Measurements from ENCODE around the gene RSAD2. TPM values are rescaled to one million over a fixed set of nuclear protein-coding genes. Genes with fewer than 3 reads are reported as not detected.

The RSAD2 gene
- total and polyA plus RNA-seq, 2 donors (not counting 1 experiment from before 2014, with no cell fraction given) = 0.17 to 1.7 TPM

GRCh38 chr2:6906165-6906741 is 28.7 kb downstream of the RSAD2 start:
- TF ChIP-seq EZH2 (IDR thresholded peaks at IDR 0.05; ENCODE audit: low read length, missing control alignments) (no peak), CTCF (conservative IDR thresholded peaks at IDR 0.05 in 1 of 2, IDR thresholded peaks at IDR 0.05 in 1 of 2; ENCODE audit: low read depth in 1 of 2, low read length in 2 of 2) (no peak)

GRCh38 chr2:6908291-6908690 is 30.7 kb downstream of the RSAD2 start:
- Histone ChIP-seq H3K4me3 (replicated peaks in 1 of 4; ENCODE audit: control extremely low read depth in 1 of 4, insufficient read depth in 1 of 4, low read depth in 3 of 4, low read length in 4 of 4) (no peak overlapping the region), H3K4me1 (ENCODE audit: control insufficient read depth, extremely low read depth, insufficient read depth, low read length) (no peaks in the 10 kb centered on the region), H4K20me1 (ENCODE audit: control insufficient read depth, extremely low read depth, insufficient read depth, low read length) (no peaks in the 10 kb centered on the region), H3K27ac (ENCODE audit: insufficient read depth, low read length) (no peak overlapping the region), H3K9me3 (ENCODE audit: control insufficient read depth, insufficient read depth, low read depth, low read length) (no peaks in the 10 kb centered on the region), H2AFZ (ENCODE audit: low read length) (no peak overlapping the region), H3K79me2 (ENCODE audit: control insufficient read depth, insufficient read depth, low read length) (no peaks in the 10 kb centered on the region), H3K9ac (ENCODE audit: insufficient read depth, low read length) (no peak overlapping the region), H3K27me3 (ENCODE audit: control insufficient read depth, insufficient read depth, low read length) (peaks cover 3% of the 10 kb centered on the region), H3K36me3 (ENCODE audit: control insufficient read depth, insufficient read depth, low read length) (no peaks in the 10 kb centered on the region), H3K4me2 (ENCODE audit: extremely low read depth, insufficient read depth, low read length) (no peak overlapping the region)
- TF ChIP-seq CTCF (conservative IDR thresholded peaks at IDR 0.05 in 1 of 2, IDR thresholded peaks at IDR 0.05 in 1 of 2; ENCODE audit: low read depth in 1 of 2, low read length in 2 of 2) = no peak
- no peak for TF ChIP-seq EZH2 (IDR thresholded peaks at IDR 0.05; ENCODE audit: low read length, missing control alignments)
- DNase-seq (ENCODE audit: low read depth in 2 of 2) = no peak

More at GRCh38 chr2:6906165-6906741, 28.7 kb downstream of the RSAD2 start:
- Histone ChIP-seq H3K9ac (ENCODE audit: insufficient read depth, low read length) (no peak overlapping the region), H2AFZ (ENCODE audit: low read length) (no peak overlapping the region), H3K4me1 (ENCODE audit: control insufficient read depth, extremely low read depth, insufficient read depth, low read length) (no peaks in the 10 kb centered on the region), H3K79me2 (ENCODE audit: control insufficient read depth, insufficient read depth, low read length) (no peaks in the 10 kb centered on the region), H4K20me1 (ENCODE audit: control insufficient read depth, extremely low read depth, insufficient read depth, low read length) (no peaks in the 10 kb centered on the region), H3K4me3 (replicated peaks in 1 of 4; ENCODE audit: control extremely low read depth in 1 of 4, insufficient read depth in 1 of 4, low read depth in 3 of 4, low read length in 4 of 4) (no peak overlapping the region), H3K9me3 (ENCODE audit: control insufficient read depth, insufficient read depth, low read depth, low read length) (no peaks in the 10 kb centered on the region), H3K27me3 (ENCODE audit: control insufficient read depth, insufficient read depth, low read length) (no peaks in the 10 kb centered on the region), H3K27ac (ENCODE audit: insufficient read depth, low read length) (no peak overlapping the region), H3K4me2 (ENCODE audit: extremely low read depth, insufficient read depth, low read length) (no peak overlapping the region), H3K36me3 (ENCODE audit: control insufficient read depth, insufficient read depth, low read length) (no peaks in the 10 kb centered on the region)
- DNase-seq (ENCODE audit: low read depth in 2 of 2) = no peak

- no peaks in the 10 kb centered on the region for H3K79me2 ChIP-seq (ENCODE audit: control insufficient read depth, insufficient read depth, low read length)
- H2AFZ ChIP-seq (ENCODE audit: low read length) = no peak overlapping the region
- H3K27ac ChIP-seq (ENCODE audit: insufficient read depth, low read length) = no peak overlapping the region
- no peak overlapping the region for H3K9ac ChIP-seq (ENCODE audit: insufficient read depth, low read length)
- peaks cover 3% of the 10 kb centered on the region for H3K27me3 ChIP-seq (ENCODE audit: control insufficient read depth, insufficient read depth, low read length)
- no peak overlapping the region for H3K4me2 ChIP-seq (ENCODE audit: extremely low read depth, insufficient read depth, low read length)
- no peaks in the 10 kb centered on the region for H4K20me1 ChIP-seq (ENCODE audit: control insufficient read depth, extremely low read depth, insufficient read depth, low read length)
- no peaks in the 10 kb centered on the region for H3K9me3 ChIP-seq (ENCODE audit: control insufficient read depth, insufficient read depth, low read depth, low read length)
- TF ChIP-seq CTCF (conservative IDR thresholded peaks at IDR 0.05 in 1 of 2, IDR thresholded peaks at IDR 0.05 in 1 of 2; ENCODE audit: low read depth in 1 of 2, low read length in 2 of 2) (no peak), EZH2 (IDR thresholded peaks at IDR 0.05; ENCODE audit: low read length, missing control alignments) (no peak)
- no peak for DNase-seq (ENCODE audit: low read depth in 2 of 2)
- no peaks in the 10 kb centered on the region for H3K36me3 ChIP-seq (ENCODE audit: control insufficient read depth, insufficient read depth, low read length)
- no peak overlapping the region for H3K4me3 ChIP-seq (replicated peaks in 1 of 4; ENCODE audit: control extremely low read depth in 1 of 4, insufficient read depth in 1 of 4, low read depth in 3 of 4, low read length in 4 of 4)
- no peaks in the 10 kb centered on the region for H3K4me1 ChIP-seq (ENCODE audit: control insufficient read depth, extremely low read depth, insufficient read depth, low read length)
Measured at GRCh38 chr2:6909431-6910385, 32.1 kb downstream of the RSAD2 start.
